ENCODE results near the gene PDE12. TPM values are rescaled to one million over a fixed set of nuclear protein-coding genes. Genes with fewer than 3 reads are reported as not detected.

Gene PDE12
- total RNA-seq, 1 donor from 2014 or later: 12.6 TPM

DNA sequence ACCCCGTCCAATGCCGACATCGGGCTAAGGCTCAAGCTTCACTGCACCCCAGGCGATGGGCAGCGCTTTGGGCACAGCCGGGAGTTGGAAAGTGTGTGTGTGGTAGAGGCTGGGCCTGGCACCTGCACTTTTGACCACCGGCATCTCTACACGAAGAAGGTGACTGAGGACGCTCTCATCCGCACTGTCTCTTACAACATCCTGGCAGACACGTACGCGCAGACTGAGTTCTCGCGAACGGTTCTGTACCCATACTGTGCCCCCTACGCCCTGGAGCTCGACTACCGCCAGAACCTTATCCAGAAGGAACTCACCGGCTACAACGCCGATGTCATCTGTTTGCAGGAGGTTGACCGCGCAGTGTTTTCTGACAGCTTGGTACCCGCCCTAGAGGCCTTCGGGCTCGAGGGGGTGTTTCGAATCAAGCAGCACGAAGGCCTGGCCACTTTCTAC is 1.0 kb downstream of the PDE12 start:
- Histone ChIP-seq H3K36me3 (ENCODE audit: control insufficient read depth, insufficient read depth, low read length) (no peaks in the 10 kb centered on the region), H3K27me3 (ENCODE audit: control insufficient read depth, insufficient read depth, low read length) (no peaks in the 10 kb centered on the region), H3K4me3 (ENCODE audit: low read depth, low read length) (peak overlapping the region; percentile 83)
- DNase-seq (ENCODE audit: low read depth) (peak; percentile 41), FAIRE-seq (no peak)
- TF ChIP-seq, protein P1, sequence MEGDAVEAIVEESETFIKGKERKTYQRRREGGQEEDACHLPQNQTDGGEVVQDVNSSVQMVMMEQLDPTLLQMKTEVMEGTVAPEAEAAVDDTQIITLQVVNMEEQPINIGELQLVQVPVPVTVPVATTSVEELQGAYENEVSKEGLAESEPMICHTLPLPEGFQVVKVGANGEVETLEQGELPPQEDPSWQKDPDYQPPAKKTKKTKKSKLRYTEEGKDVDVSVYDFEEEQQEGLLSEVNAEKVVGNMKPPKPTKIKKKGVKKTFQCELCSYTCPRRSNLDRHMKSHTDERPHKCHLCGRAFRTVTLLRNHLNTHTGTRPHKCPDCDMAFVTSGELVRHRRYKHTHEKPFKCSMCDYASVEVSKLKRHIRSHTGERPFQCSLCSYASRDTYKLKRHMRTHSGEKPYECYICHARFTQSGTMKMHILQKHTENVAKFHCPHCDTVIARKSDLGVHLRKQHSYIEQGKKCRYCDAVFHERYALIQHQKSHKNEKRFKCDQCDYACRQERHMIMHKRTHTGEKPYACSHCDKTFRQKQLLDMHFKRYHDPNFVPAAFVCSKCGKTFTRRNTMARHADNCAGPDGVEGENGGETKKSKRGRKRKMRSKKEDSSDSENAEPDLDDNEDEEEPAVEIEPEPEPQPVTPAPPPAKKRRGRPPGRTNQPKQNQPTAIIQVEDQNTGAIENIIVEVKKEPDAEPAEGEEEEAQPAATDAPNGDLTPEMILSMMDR (IDR thresholded peaks at IDR 0.05; ENCODE audit: insufficient read depth, low read length, severe bottlenecking): no peak

DNA sequence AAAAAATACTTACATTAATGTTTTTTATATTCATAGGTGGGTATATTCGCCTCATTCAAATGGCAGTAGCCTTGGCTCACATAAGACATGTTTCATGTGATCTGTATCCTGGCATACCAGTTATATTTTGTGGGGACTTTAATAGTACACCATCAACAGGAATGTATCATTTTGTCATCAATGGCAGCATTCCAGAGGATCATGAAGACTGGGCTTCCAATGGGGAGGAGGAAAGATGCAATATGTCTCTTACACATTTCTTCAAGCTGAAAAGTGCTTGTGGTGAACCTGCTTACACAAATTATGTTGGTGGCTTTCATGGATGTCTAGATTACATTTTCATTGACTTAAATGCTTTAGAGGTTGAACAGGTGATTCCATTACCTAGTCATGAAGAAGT is 3.5 kb downstream of the PDE12 start:
- TF ChIP-seq, protein P1 (IDR thresholded peaks at IDR 0.05; ENCODE audit: insufficient read depth, low read length, severe bottlenecking): no peak
- Histone ChIP-seq H3K27me3 (ENCODE audit: control insufficient read depth, insufficient read depth, low read length) (no peaks in the 10 kb centered on the region), H3K36me3 (ENCODE audit: control insufficient read depth, insufficient read depth, low read length) (no peaks in the 10 kb centered on the region), H3K4me3 (ENCODE audit: low read depth, low read length) (no peak overlapping the region)
- FAIRE-seq (no peak), DNase-seq (ENCODE audit: low read depth) (no peak)

GRCh38 chr3:57569859-57570450 is 13.9 kb downstream of the PDE12 start:
- no peaks in the 10 kb centered on the region for H3K27me3 ChIP-seq (ENCODE audit: control insufficient read depth, insufficient read depth, low read length)
- no peak for FAIRE-seq
- H3K4me3 ChIP-seq (ENCODE audit: low read depth, low read length): no peak overlapping the region
- peaks cover 3% of the 10 kb centered on the region for H3K36me3 ChIP-seq (ENCODE audit: control insufficient read depth, insufficient read depth, low read length)
- no peak for DNase-seq (ENCODE audit: low read depth)
- TF ChIP-seq, protein P1 (IDR thresholded peaks at IDR 0.05; ENCODE audit: insufficient read depth, low read length, severe bottlenecking): no peak

- Histone ChIP-seq H3K27me3 (ENCODE audit: control insufficient read depth, insufficient read depth, low read length) (no peaks in the 10 kb centered on the region), H3K4me3 (ENCODE audit: low read depth, low read length) (no peak overlapping the region), H3K36me3 (ENCODE audit: control insufficient read depth, insufficient read depth, low read length) (peaks cover 5% of the 10 kb centered on the region)
- FAIRE-seq (no peak), DNase-seq (ENCODE audit: low read depth) (no peak)
- TF ChIP-seq, protein P1 (IDR thresholded peaks at IDR 0.05; ENCODE audit: insufficient read depth, low read length, severe bottlenecking): no peak
Observed at GRCh38 chr3:57570878-57571277, 14.8 kb downstream of the PDE12 start.

DNA sequence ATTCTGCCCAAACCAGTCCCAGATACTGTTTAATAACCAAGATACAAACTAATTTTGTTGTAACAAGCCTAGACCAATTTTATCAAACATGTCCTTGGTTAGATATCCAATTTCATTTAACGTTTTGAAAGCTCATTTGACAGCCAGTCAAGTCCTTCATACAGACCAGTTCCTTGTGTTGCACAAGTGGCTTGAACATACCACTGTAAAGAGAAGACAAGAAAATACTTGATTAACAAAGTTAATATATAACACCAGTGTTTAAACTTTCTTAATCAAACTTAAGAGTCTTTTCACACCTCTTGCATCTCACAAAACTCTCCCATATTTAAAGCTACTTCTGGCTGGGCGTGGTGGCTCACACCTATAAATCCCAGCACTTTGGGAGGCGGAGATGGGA is 16.0 kb downstream of the PDE12 start:
- Histone ChIP-seq H3K36me3 (ENCODE audit: control insufficient read depth, insufficient read depth, low read length) (peaks cover 5% of the 10 kb centered on the region), H3K27me3 (ENCODE audit: control insufficient read depth, insufficient read depth, low read length) (no peaks in the 10 kb centered on the region), H3K4me3 (ENCODE audit: low read depth, low read length) (no peak overlapping the region)
- TF ChIP-seq, protein P1 (IDR thresholded peaks at IDR 0.05; ENCODE audit: insufficient read depth, low read length, severe bottlenecking): no peak
- FAIRE-seq (no peak), DNase-seq (ENCODE audit: low read depth) (no peak)

Measured in bronchial epithelial cell (primary cell).